ENCODE data around the gene SLAIN1.

Gene SLAIN1

GRCh38 chr13:77749344-77749880 is 51.9 kb downstream of the SLAIN1 start:
- DNase-seq (ENCODE audit: low read depth): no peak
- TF ChIP-seq MYC (IDR thresholded peaks at IDR 0.05; ENCODE audit: low read depth, low read length): no peak
- TF ChIP-seq POLR2A (IDR thresholded peaks at IDR 0.05; ENCODE audit: extremely low read depth, insufficient read length): no peak
- no peak for TF ChIP-seq CTCF (IDR thresholded peaks at IDR 0.05; ENCODE audit: low read depth, low read length)
- no peak for TF ChIP-seq MAX (IDR thresholded peaks at IDR 0.05; ENCODE audit: low read depth, low read length)
- H3K4me3 ChIP-seq (ENCODE audit: low read depth, low read length): no peak overlapping the region

- peak; percentile 74 for DNase-seq (ENCODE audit: low read depth)
- H3K4me3 ChIP-seq (ENCODE audit: low read depth, low read length): no peak overlapping the region
- no peak for TF ChIP-seq POLR2A (IDR thresholded peaks at IDR 0.05; ENCODE audit: extremely low read depth, insufficient read length)
- TF ChIP-seq CTCF (IDR thresholded peaks at IDR 0.05; ENCODE audit: low read depth, low read length): peak; percentile 79
- peak; percentile 79 for TF ChIP-seq MAX (IDR thresholded peaks at IDR 0.05; ENCODE audit: low read depth, low read length)
- peak; percentile 58; the same call in 1 of the 2 replicates for TF ChIP-seq MYC (IDR thresholded peaks at IDR 0.05; ENCODE audit: low read depth, low read length)
Measured at GRCh38 chr13:77751513-77752456, 54.3 kb downstream of the SLAIN1 start.

- no peak for DNase-seq (ENCODE audit: low read depth)
- TF ChIP-seq CTCF (IDR thresholded peaks at IDR 0.05; ENCODE audit: low read depth, low read length) (no peak), MAX (IDR thresholded peaks at IDR 0.05; ENCODE audit: low read depth, low read length) (no peak), POLR2A (IDR thresholded peaks at IDR 0.05; ENCODE audit: extremely low read depth, insufficient read length) (no peak), MYC (IDR thresholded peaks at IDR 0.05; ENCODE audit: low read depth, low read length) (no peak)
- H3K4me3 ChIP-seq (ENCODE audit: low read depth, low read length): no peak overlapping the region
Measured at GRCh38 chr13:77752512-77753069, 55.1 kb downstream of the SLAIN1 start.

- no peak overlapping the region for H3K4me3 ChIP-seq (ENCODE audit: low read depth, low read length)
- TF ChIP-seq MYC (IDR thresholded peaks at IDR 0.05; ENCODE audit: low read depth, low read length) (no peak), POLR2A (IDR thresholded peaks at IDR 0.05; ENCODE audit: extremely low read depth, insufficient read length) (no peak), MAX (IDR thresholded peaks at IDR 0.05; ENCODE audit: low read depth, low read length) (no peak), CTCF (IDR thresholded peaks at IDR 0.05; ENCODE audit: low read depth, low read length) (no peak)
- no peak for DNase-seq (ENCODE audit: low read depth)
Measured at GRCh38 chr13:77760893-77761292, 63.4 kb downstream of the SLAIN1 start.

GRCh38 chr13:77767413-77767812 is 69.9 kb downstream of the SLAIN1 start:
- no peak overlapping the region for H3K4me3 ChIP-seq (ENCODE audit: low read depth, low read length)
- TF ChIP-seq MAX (IDR thresholded peaks at IDR 0.05; ENCODE audit: low read depth, low read length) (no peak), POLR2A (IDR thresholded peaks at IDR 0.05; ENCODE audit: extremely low read depth, insufficient read length) (no peak), MYC (IDR thresholded peaks at IDR 0.05; ENCODE audit: low read depth, low read length) (no peak), CTCF (IDR thresholded peaks at IDR 0.05; ENCODE audit: low read depth, low read length) (no peak)
- DNase-seq (ENCODE audit: low read depth): peak; percentile 91

All from NB4 (cell line).